GM23338 (cell line): ENCODE results near the gene LMAN2L. TPM values are rescaled to one million over a fixed set of nuclear protein-coding genes. Genes with fewer than 3 reads are reported as not detected.

ENCODE experiments used
- ATAC-seq: fragments of 200-7000 bp; cut with Tn5 transposase; 3 replicates; pipeline ENCODE4 v1.9.1; 2020
- DNase-seq: peaks from one replicate; pipeline ENCODE4 v3.0.0-alpha.2; 2015; ENCODE audit warnings: low spot score
- H2AFZ ChIP-seq: fragments of 200-600 bp; sonication (generic); 2 replicates; pipeline ENCODE4 v1.8.0; 2016; ENCODE audit warnings: antibody characterized with exemption, mild to moderate bottlenecking, moderate library complexity
- H3F3A ChIP-seq: fragments of 200-600 bp; sonication (generic); replicated peaks from 2 replicates; pipeline ENCODE4 v1.8.0; 2017; ENCODE audit warnings: antibody characterized with exemption, mixed run types, low read depth
- H3K27ac ChIP-seq: fragments of 200-600 bp; sonication (generic); 2 replicates; pipeline ENCODE4 v1.6.1; 2016; ENCODE audit warnings: low read depth
- H3K27me3 ChIP-seq: fragments of 200-600 bp; sonication (generic); 2 replicates; pipeline ENCODE4 v1.8.0; 2016; ENCODE audit warnings: mild to moderate bottlenecking, mixed run types, moderate library complexity; ENCODE audit not compliant: insufficient read depth
- H3K36me3 ChIP-seq: fragments of 200-600 bp; sonication (generic); 2 replicates; pipeline ENCODE4 v1.8.0; 2016; ENCODE audit warnings: mild to moderate bottlenecking; ENCODE audit not compliant: insufficient read depth
- H3K4me1 ChIP-seq: fragments of 200-600 bp; sonication (generic); 2 replicates; pipeline ENCODE4 v1.8.0; 2016; ENCODE audit warnings: mild to moderate bottlenecking, moderate library complexity; ENCODE audit not compliant: insufficient read depth
- H3K4me2 ChIP-seq: fragments of 200-600 bp; sonication (generic); 2 replicates; pipeline ENCODE4 v1.7.1; 2017; ENCODE audit warnings: mixed run types
- H3K4me3 ChIP-seq: fragments of 200-600 bp; sonication (generic); 2 replicates; pipeline ENCODE4 v1.6.1; 2016; ENCODE audit warnings: mixed run types
- H3K79me2 ChIP-seq: fragments of 200-600 bp; sonication (generic); replicated peaks from 2 replicates; pipeline ENCODE4 v1.8.0; 2017; ENCODE audit warnings: mild to moderate bottlenecking; ENCODE audit not compliant: insufficient read depth
- H3K9me2 ChIP-seq: fragments of 200-600 bp; sonication (generic); 2 replicates; pipeline ENCODE4 v1.8.0; 2017; ENCODE audit not compliant: insufficient read depth
- H4K20me1 ChIP-seq: fragments of 200-600 bp; sonication (generic); replicated peaks from 2 replicates; pipeline ENCODE4 v1.8.0; 2017; ENCODE audit warnings: mild to moderate bottlenecking; ENCODE audit not compliant: insufficient read depth
- H3K27ac Mint-ChIP-seq: 2 replicates; pipeline ENCODE4 v1.8.0; 2020; ENCODE audit warnings: inconsistent platforms, mild to moderate bottlenecking, moderate library complexity, mixed read lengths
- H3K27me3 Mint-ChIP-seq: 3 replicates; pipeline ENCODE4 v1.8.0; 2022; ENCODE audit warnings: low read depth, mild to moderate bottlenecking, moderate library complexity, mixed read lengths, inconsistent platforms; ENCODE audit not compliant: insufficient read depth, poor library complexity
- H3K36me3 Mint-ChIP-seq: 3 replicates; pipeline ENCODE4 v1.8.0; 2021; ENCODE audit warnings: low read depth, mild to moderate bottlenecking, inconsistent platforms, moderate library complexity, mixed read lengths
- H3K4me1 Mint-ChIP-seq: 3 replicates; pipeline ENCODE4 v1.8.0; 2020; ENCODE audit warnings: mild to moderate bottlenecking, inconsistent platforms, mixed read lengths
- H3K4me3 Mint-ChIP-seq: 3 replicates; pipeline ENCODE4 v1.8.0; 2021; ENCODE audit warnings: moderate library complexity, mild to moderate bottlenecking, inconsistent platforms, mixed read lengths
- H3K9me3 Mint-ChIP-seq: 3 replicates; pipeline ENCODE4 v1.8.0; 2020; ENCODE audit warnings: moderate library complexity, mild to moderate bottlenecking, inconsistent platforms, mixed read lengths
- CREB1 ChIP-seq: fragments of 250-450 bp; sonication (Bioruptor Pico); IDR thresholded peaks from 2 replicates; pipeline ENCODE4 v1.5.0; 2020; ENCODE audit warnings: low read depth, mild to moderate bottlenecking, moderate library complexity
- CTCF ChIP-seq, 2 experiments: fragments of 200-600 bp in 1 of 2; sonication (generic) in 1 of 2; conservative IDR thresholded peaks; 2 replicates each; pipeline versions ENCODE4 v1.5.1 to v1.6.1; 2016 to 2017; ENCODE audit warnings: antibody characterized with exemption in 2 of 2, low read depth in 2 of 2, mild to moderate bottlenecking in 2 of 2, moderate library complexity in 1 of 2
- ETS1 ChIP-seq: IDR thresholded peaks from 2 replicates; pipeline ENCODE4 v1.6.1; 2016; ENCODE audit warnings: antibody characterized with exemption
- EZH2 ChIP-seq: fragments of 200-600 bp; sonication (generic); IDR thresholded peaks from one replicate; pipeline ENCODE4 v1.8.0; 2017; ENCODE audit warnings: antibody characterized with exemption, mild to moderate bottlenecking, low read depth; ENCODE audit not compliant: unreplicated experiment
- EZH2phosphoT487 ChIP-seq: fragments of 200-600 bp; sonication (generic); IDR thresholded peaks from one replicate; pipeline ENCODE4 v1.8.1; 2018; ENCODE audit warnings: antibody characterized with exemption; ENCODE audit not compliant: unreplicated experiment
- JUNB ChIP-seq: IDR thresholded peaks from one replicate; pipeline ENCODE4 v1.6.1; 2016; ENCODE audit warnings: antibody characterized with exemption; ENCODE audit not compliant: unreplicated experiment
- NANOG ChIP-seq: IDR thresholded peaks from 2 replicates; pipeline ENCODE4 v1.6.1; 2016; ENCODE audit warnings: antibody characterized with exemption, borderline replicate concordance
- POLR2AphosphoS5 ChIP-seq: IDR thresholded peaks from 2 replicates; pipeline ENCODE4 v1.6.1; 2016; ENCODE audit warnings: antibody characterized with exemption, low read depth
- REST ChIP-seq: IDR thresholded peaks from one replicate; pipeline ENCODE4 v1.6.1; 2018; ENCODE audit warnings: antibody characterized with exemption; ENCODE audit not compliant: unreplicated experiment
- STAT1 ChIP-seq: IDR thresholded peaks from one replicate; pipeline ENCODE4 v1.6.1; 2016; ENCODE audit warnings: antibody characterized with exemption; ENCODE audit not compliant: unreplicated experiment
- ZNF114 ChIP-seq: fragments of 250-450 bp; sonication (Bioruptor Pico); IDR thresholded peaks from 2 replicates; pipeline ENCODE4 v1.5.0; 2020; ENCODE audit warnings: mild to moderate bottlenecking, moderate library complexity
- ZNF331 ChIP-seq: fragments of 250-450 bp; sonication (Bioruptor Pico); IDR thresholded peaks from 2 replicates; pipeline ENCODE4 v1.5.0; 2020; ENCODE audit warnings: low read depth, mild to moderate bottlenecking, moderate library complexity
- ZNF462 ChIP-seq: fragments of 250-450 bp; sonication (Bioruptor Pico); IDR thresholded peaks from 2 replicates; pipeline ENCODE4 v1.5.0; 2020; ENCODE audit warnings: mild to moderate bottlenecking, moderate library complexity
- polyA plus RNA-seq: library from polyadenylated mRNA; unstranded; fragments of >200 nt; fragmentation: Nextera tagmentation; extraction: Ambion mirVana; gene quantifications from 2 replicates; pipeline ENCODE4 v1.2.1, GENCODE V29; 2016
- total RNA-seq: library from RNA; depleted of rRNA; stranded (reverse); fragments of >200 nt; shearing (Covaris generic); gene quantifications from 2 replicates; pipeline ENCODE4 v1.2.3, GENCODE V29; 2014

The LMAN2L gene
- total and polyA plus RNA-seq, 2 experiments from 2014 or later = 11.8 to 15.8 TPM

GRCh38 chr2:96681540-96681939 is 58.3 kb downstream of the LMAN2L start:
- H3K27ac ChIP-seq = no peak overlapping the region
- H3K27me3 Mint-ChIP-seq = peaks cover 4% of the 10 kb centered on the region

More at GRCh38 chr2:96681540-96681939, 58.3 kb downstream of the LMAN2L start:
- Mint-ChIP-seq H3K4me3 (no peak overlapping the region), H3K4me1 (peaks cover 11% of the 10 kb centered on the region), H3K9me3 (no peaks in the 10 kb centered on the region), H3K27ac (no peak overlapping the region), H3K36me3 (no peaks in the 10 kb centered on the region)
- no peaks in the 10 kb centered on the region for H3K36me3 ChIP-seq
- TF ChIP-seq ZNF331 (CRISPR knock-in tag) = no peak
- no peak for TF ChIP-seq ZNF462
- TF ChIP-seq STAT1 = no peak
- no peak for TF ChIP-seq EZH2phosphoT487
- no peak for TF ChIP-seq CTCF (conservative IDR thresholded peaks at IDR 0.05; ENCODE audit: low read depth in 2 of 2)
- TF ChIP-seq EZH2 = no peak
- no peak for TF ChIP-seq JUNB
- no peak for TF ChIP-seq ZNF114 (CRISPR knock-in tag)
- TF ChIP-seq ETS1 = no peak
- no peak for TF ChIP-seq CREB1 (CRISPR knock-in tag)
- TF ChIP-seq POLR2AphosphoS5 = no peak
- no peak for TF ChIP-seq REST
- no peak for TF ChIP-seq NANOG
- no peaks in the 10 kb centered on the region for H4K20me1 ChIP-seq
- H3K4me2 ChIP-seq = no peak overlapping the region
- H3F3A ChIP-seq = no peaks in the 10 kb centered on the region
- no peaks in the 10 kb centered on the region for H3K4me1 ChIP-seq
- H2AFZ ChIP-seq = no peak overlapping the region
- DNase-seq (no peak), ATAC-seq (no peak)
- H3K27me3 ChIP-seq = no peaks in the 10 kb centered on the region
- H3K79me2 ChIP-seq = no peaks in the 10 kb centered on the region
- no peak overlapping the region for H3K4me3 ChIP-seq
- H3K9me2 ChIP-seq = no peaks in the 10 kb centered on the region
